K562 (cell line): Measurements from ENCODE around the gene VAPB. TPM values are rescaled to one million over a fixed set of nuclear protein-coding genes. Genes with fewer than 3 reads are reported as not detected.
A peak's percentile ranks its signal among the peaks of the same experiment; 100 is the strongest.

ENCODE experiments used
- ARID1B ChIP-seq: fragments of 450-650 bp; IDR thresholded peaks from 2 replicates; pipeline ENCODE4 v1.6.1; 2016; ENCODE audit warnings: antibody characterized with exemption, mild to moderate bottlenecking, inconsistent platforms
- C11orf30 ChIP-seq: fragments of 450-650 bp; IDR thresholded peaks from 2 replicates; pipeline ENCODE4 v1.6.1; 2016; ENCODE audit warnings: low read depth, mild to moderate bottlenecking
- CHD7 ChIP-seq: fragments of 200-600 bp; sonication (generic); IDR thresholded peaks from one replicate; pipeline ENCODE4 v1.6.1; 2012; ENCODE audit warnings: mild to moderate bottlenecking, low read depth, low read length, inconsistent platforms
- ELF1 ChIP-seq: fragments of 200-800 bp; sonication (Bioruptor generic); IDR thresholded peaks from 2 replicates; pipeline ENCODE4 v1.6.1; 2016; ENCODE audit warnings: missing genetic modification characterization, missing compliant biosample characterization
- SREBF2 ChIP-seq: sonication (generic); formaldehyde crosslinking; IDR thresholded peaks from 2 replicates; pipeline ENCODE4 v1.4.0; 2020; ENCODE audit warnings: mild to moderate bottlenecking, missing genetic modification reagents
- ZKSCAN8 ChIP-seq: fragments of 200-800 bp; sonication (Bioruptor generic); IDR thresholded peaks from 2 replicates; pipeline ENCODE4 v1.6.1; 2016; ENCODE audit warnings: missing genetic modification characterization, missing compliant biosample characterization
- polyA plus RNA-seq, 8 experiments: library from polyadenylated mRNA; depleted of rRNA in 4 of 8; stranded (reverse) in 5 of 8; unstranded in 3 of 8; fragments of >200 nt; fragmentation: Nextera tagmentation in 2 of 8; fragmentation: Illumina TruSeq in 1 of 8; extraction: Ambion mirVana in 2 of 8; extraction: Trizol in 1 of 8; gene quantifications; 2 replicates each; pipeline versions ENCODE4 v1.2.1 to v1.2.3, GENCODE V29; 2011 to 2014; ENCODE audit warnings: inconsistent platforms in 1 of 8, missing spikeins in 1 of 8
- total RNA-seq, 7 experiments: library from RNA; depleted of rRNA in 6 of 7; stranded (reverse); fragments of >200 nt in 6 of 7; fragmentation: Illumina TruSeq in 2 of 7; extraction: Trizol in 2 of 7; gene quantifications; 2 replicates each; pipeline versions ENCODE4 v1.2.1 to v1.2.3, GENCODE V29; 2011 to 2021; ENCODE audit warnings: low replicate concordance in 1 of 7
- TF ChIP-seq, protein P1 (sequence below): fragments of 450-650 bp; IDR thresholded peaks from 2 replicates; pipeline ENCODE4 v1.6.1; 2017; ENCODE audit warnings: antibody characterized with exemption, mild to moderate bottlenecking
- TF ChIP-seq, protein P2 (sequence below): fragments of 250-450 bp; sonication (Bioruptor Pico); IDR thresholded peaks from 2 replicates; pipeline ENCODE4 v1.5.0; 2021; ENCODE audit warnings: mild to moderate bottlenecking, borderline replicate concordance

Gene VAPB
- total and polyA plus RNA-seq, 9 of the 15 experiments (the other 6 are each of a cell fraction or from before 2014, with no cell fraction given), result 3.4 to 51.0 (median 27.9) TPM

- TF ChIP-seq, protein P1, sequence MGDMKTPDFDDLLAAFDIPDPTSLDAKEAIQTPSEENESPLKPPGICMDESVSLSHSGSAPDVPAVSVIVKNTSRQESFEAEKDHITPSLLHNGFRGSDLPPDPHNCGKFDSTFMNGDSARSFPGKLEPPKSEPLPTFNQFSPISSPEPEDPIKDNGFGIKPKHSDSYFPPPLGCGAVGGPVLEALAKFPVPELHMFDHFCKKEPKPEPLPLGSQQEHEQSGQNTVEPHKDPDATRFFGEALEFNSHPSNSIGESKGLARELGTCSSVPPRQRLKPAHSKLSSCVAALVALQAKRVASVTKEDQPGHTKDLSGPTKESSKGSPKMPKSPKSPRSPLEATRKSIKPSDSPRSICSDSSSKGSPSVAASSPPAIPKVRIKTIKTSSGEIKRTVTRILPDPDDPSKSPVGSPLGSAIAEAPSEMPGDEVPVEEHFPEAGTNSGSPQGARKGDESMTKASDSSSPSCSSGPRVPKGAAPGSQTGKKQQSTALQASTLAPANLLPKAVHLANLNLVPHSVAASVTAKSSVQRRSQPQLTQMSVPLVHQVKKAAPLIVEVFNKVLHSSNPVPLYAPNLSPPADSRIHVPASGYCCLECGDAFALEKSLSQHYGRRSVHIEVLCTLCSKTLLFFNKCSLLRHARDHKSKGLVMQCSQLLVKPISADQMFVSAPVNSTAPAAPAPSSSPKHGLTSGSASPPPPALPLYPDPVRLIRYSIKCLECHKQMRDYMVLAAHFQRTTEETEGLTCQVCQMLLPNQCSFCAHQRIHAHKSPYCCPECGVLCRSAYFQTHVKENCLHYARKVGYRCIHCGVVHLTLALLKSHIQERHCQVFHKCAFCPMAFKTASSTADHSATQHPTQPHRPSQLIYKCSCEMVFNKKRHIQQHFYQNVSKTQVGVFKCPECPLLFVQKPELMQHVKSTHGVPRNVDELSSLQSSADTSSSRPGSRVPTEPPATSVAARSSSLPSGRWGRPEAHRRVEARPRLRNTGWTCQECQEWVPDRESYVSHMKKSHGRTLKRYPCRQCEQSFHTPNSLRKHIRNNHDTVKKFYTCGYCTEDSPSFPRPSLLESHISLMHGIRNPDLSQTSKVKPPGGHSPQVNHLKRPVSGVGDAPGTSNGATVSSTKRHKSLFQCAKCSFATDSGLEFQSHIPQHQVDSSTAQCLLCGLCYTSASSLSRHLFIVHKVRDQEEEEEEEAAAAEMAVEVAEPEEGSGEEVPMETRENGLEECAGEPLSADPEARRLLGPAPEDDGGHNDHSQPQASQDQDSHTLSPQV, result peak; percentile 80
- TF ChIP-seq SREBF2 (no peak), ARID1B (peak; percentile 73), ELF1 (tag) (peak; percentile 31; the same call in 1 of the 2 replicates), CHD7 (no peak), C11orf30 (peak; percentile 77), ZKSCAN8 (0 out of 2 replicates have a peak, but pooled peaks have one; percentile 29)
- TF ChIP-seq, protein P2, sequence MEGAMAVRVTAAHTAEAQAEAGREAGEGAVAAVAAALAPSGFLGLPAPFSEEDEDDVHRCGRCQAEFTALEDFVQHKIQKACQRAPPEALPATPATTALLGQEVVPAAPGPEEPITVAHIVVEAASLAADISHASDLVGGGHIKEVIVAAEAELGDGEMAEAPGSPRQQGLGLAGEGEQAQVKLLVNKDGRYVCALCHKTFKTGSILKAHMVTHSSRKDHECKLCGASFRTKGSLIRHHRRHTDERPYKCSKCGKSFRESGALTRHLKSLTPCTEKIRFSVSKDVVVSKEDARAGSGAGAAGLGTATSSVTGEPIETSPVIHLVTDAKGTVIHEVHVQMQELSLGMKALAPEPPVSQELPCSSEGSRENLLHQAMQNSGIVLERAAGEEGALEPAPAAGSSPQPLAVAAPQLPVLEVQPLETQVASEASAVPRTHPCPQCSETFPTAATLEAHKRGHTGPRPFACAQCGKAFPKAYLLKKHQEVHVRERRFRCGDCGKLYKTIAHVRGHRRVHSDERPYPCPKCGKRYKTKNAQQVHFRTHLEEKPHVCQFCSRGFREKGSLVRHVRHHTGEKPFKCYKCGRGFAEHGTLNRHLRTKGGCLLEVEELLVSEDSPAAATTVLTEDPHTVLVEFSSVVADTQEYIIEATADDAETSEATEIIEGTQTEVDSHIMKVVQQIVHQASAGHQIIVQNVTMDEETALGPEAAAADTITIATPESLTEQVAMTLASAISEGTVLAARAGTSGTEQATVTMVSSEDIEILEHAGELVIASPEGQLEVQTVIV, result no peak
Observed at GRCh38 chr20:58374027-58374850, 14.8 kb upstream of the VAPB start (continued).
